Smooth muscle cell (in vitro differentiated cells): ENCODE data around the gene ATP2B3. TPM values are rescaled to one million over a fixed set of nuclear protein-coding genes. Genes with fewer than 3 reads are reported as not detected.

Experiments used
- DNase-seq: peaks from one replicate; lab custom pipeline; 2025; ENCODE audit not compliant: unreplicated experiment; lab: John Stamatoyannopoulos, UW
- H2AFZ ChIP-seq: fragments of 200-600 bp; sonication (generic); 2 replicates; pipeline ENCODE4 v1.6.0; 2016; ENCODE audit warnings: antibody characterized with exemption, low read depth, mild to moderate bottlenecking
- H3F3A ChIP-seq: fragments of 200-600 bp; sonication (generic); 2 replicates; pipeline ENCODE4 v1.6.0; 2017; ENCODE audit warnings: antibody characterized with exemption, low read depth
- H3K27ac ChIP-seq: fragments of 200-600 bp; sonication (generic); 2 replicates; pipeline ENCODE4 v1.5.1; 2016; ENCODE audit warnings: low read depth, mild to moderate bottlenecking
- H3K27me3 ChIP-seq: fragments of 200-600 bp; sonication (generic); 2 replicates; pipeline ENCODE4 v1.6.1; 2016; ENCODE audit warnings: low read depth, mild to moderate bottlenecking
- H3K36me3 ChIP-seq: fragments of 200-600 bp; sonication (generic); 2 replicates; pipeline ENCODE4 v1.5.1; 2016; ENCODE audit warnings: low read depth
- H3K4me1 ChIP-seq: fragments of 200-600 bp; sonication (generic); 2 replicates; pipeline ENCODE4 v1.5.1; 2016; ENCODE audit warnings: low read depth
- H3K4me2 ChIP-seq: fragments of 200-600 bp; sonication (generic); 2 replicates; pipeline ENCODE4 v1.6.0; 2016; ENCODE audit warnings: mild to moderate bottlenecking
- H3K4me3 ChIP-seq: fragments of 200-600 bp; sonication (generic); 2 replicates; pipeline ENCODE4 v1.5.1; 2016; ENCODE audit warnings: mild to moderate bottlenecking
- H3K79me2 ChIP-seq: fragments of 200-600 bp; sonication (generic); 2 replicates; pipeline ENCODE4 v1.6.0; 2016; ENCODE audit warnings: low read depth, mild to moderate bottlenecking
- H3K9ac ChIP-seq: fragments of 200-600 bp; sonication (generic); 2 replicates; pipeline ENCODE4 v1.6.0; 2016; ENCODE audit warnings: low read depth
- H3K9me3 ChIP-seq: fragments of 200-600 bp; sonication (generic); replicated peaks from 2 replicates; pipeline ENCODE4 v1.5.1; 2016; ENCODE audit warnings: low read depth
- H4K20me1 ChIP-seq: fragments of 200-600 bp; sonication (generic); 2 replicates; pipeline ENCODE4 v1.6.0; 2016; ENCODE audit warnings: low read depth
- WGBS: methylation state at CpG from one replicate; pipeline ENCODE4 v1.1.7; 2016; ENCODE audit warnings: low lambda C conversion rate; 5-methylcytosine and 5-hydroxymethylcytosine counted together
- polyA plus RNA-seq: library from polyadenylated mRNA; unstranded; fragments of >200 nt; fragmentation: Nextera tagmentation; extraction: Ambion mirVana; gene quantifications from 2 replicates; pipeline ENCODE4 v1.2.1, GENCODE V29; 2016
- total RNA-seq: library from RNA; depleted of rRNA; stranded (reverse); fragments of >200 nt; gene quantifications from 2 replicates; pipeline ENCODE4 v1.2.3, GENCODE V29; 2014
- TF ChIP-seq, protein P1 (sequence below): fragments of 200-600 bp; sonication (generic); IDR thresholded peaks from 2 replicates; pipeline ENCODE4 v1.5.1; 2017; ENCODE audit warnings: borderline replicate concordance, mild to moderate bottlenecking, antibody characterized with exemption; ENCODE audit not compliant: insufficient read depth, poor library complexity, severe bottlenecking

Gene ATP2B3
- total and polyA plus RNA-seq, 2 experiments from 2014 or later: 0.05 to 0.22 TPM

DNA sequence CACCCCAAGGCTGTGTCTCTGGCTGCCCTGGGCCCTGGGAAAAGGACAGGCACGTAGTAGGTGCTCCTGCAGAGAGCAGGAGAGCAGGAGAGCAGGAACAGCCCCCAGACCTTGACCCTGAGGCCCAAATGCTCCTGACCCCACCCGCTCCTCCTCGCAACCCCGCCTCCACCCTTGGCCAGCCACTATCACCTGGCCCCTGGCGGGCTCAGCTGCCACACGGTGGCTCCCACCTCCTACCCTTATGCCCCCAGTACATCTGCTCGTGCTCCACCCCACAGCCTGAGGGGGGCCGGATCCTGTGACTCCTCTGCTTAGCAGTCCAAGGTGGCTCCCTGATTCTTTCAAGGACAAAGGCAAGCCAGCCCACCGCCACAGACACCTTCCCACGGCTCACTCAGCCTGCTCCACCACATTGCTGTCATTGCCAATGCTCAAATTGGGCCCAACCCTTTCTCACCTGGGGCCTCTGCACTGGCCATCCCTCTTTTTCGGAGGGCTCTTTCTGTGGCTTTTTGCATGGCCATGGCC, 41.6 kb upstream of the ATP2B3 start:
- WGBS: 64% methylated on average over 8 of the region's 11 CpGs
- no peaks in the 10 kb centered on the region for H3K36me3 ChIP-seq
- DNase-seq: no peak
- no peaks in the 10 kb centered on the region for H3K27me3 ChIP-seq
- no peaks in the 10 kb centered on the region for H3K79me2 ChIP-seq
- H3F3A ChIP-seq: no peaks in the 10 kb centered on the region
- no peak overlapping the region for H3K4me3 ChIP-seq
- no peaks in the 10 kb centered on the region for H3K4me1 ChIP-seq
- peak overlapping the region; percentile 52 for H3K4me2 ChIP-seq
- no peaks in the 10 kb centered on the region for H4K20me1 ChIP-seq
- peak overlapping the region; percentile 97 for H3K27ac ChIP-seq
- no peaks in the 10 kb centered on the region for H3K9me3 ChIP-seq
- H3K9ac ChIP-seq: peak overlapping the region; percentile 29
- no peak overlapping the region for H2AFZ ChIP-seq
- TF ChIP-seq, protein P1, sequence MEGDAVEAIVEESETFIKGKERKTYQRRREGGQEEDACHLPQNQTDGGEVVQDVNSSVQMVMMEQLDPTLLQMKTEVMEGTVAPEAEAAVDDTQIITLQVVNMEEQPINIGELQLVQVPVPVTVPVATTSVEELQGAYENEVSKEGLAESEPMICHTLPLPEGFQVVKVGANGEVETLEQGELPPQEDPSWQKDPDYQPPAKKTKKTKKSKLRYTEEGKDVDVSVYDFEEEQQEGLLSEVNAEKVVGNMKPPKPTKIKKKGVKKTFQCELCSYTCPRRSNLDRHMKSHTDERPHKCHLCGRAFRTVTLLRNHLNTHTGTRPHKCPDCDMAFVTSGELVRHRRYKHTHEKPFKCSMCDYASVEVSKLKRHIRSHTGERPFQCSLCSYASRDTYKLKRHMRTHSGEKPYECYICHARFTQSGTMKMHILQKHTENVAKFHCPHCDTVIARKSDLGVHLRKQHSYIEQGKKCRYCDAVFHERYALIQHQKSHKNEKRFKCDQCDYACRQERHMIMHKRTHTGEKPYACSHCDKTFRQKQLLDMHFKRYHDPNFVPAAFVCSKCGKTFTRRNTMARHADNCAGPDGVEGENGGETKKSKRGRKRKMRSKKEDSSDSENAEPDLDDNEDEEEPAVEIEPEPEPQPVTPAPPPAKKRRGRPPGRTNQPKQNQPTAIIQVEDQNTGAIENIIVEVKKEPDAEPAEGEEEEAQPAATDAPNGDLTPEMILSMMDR: no peak

DNA sequence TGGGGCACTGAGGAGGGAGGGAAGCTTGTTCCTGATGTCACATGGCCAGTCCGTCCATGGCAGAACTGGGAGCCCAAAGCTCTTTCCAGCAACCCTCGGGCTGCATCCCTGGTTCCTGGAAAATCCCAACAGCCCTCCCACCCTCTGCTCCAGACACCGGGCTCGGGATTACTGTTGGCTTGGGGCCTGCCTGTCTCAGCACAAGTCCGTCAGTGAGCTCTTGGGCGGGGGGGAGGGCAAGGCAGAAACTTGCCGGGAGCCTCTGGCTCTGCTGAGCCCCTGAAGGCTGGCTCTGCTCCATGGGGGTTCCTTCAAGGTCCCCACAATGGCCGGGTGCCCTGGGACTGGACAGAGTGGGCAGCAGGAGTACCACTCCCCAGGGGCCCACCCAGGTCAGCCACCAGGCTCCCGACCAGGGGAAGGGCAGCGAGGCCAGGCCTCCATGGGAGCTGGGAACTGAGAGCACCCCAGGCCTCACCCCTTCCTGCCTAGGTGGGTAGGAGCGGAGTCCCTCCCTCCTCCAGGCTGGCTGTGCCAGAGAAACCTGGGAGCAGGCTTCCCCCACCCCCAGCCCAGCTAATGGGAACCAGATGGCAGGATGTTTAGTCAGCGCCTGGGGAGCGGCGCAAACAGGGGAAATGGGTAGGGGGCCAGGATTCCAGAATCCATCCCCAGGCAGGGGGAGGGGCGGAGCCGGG, 40.6 kb upstream of the ATP2B3 start:
- no peaks in the 10 kb centered on the region for H4K20me1 ChIP-seq
- no peak overlapping the region for H2AFZ ChIP-seq
- H3K79me2 ChIP-seq: no peaks in the 10 kb centered on the region
- no peak overlapping the region for H3K4me3 ChIP-seq
- peak overlapping the region; percentile 76 for H3K9ac ChIP-seq
- WGBS: 53% methylated on average over 12 of the region's 16 CpGs
- H3K27me3 ChIP-seq: no peaks in the 10 kb centered on the region
- peak overlapping the region; percentile 97 for H3K27ac ChIP-seq
- TF ChIP-seq, protein P1: no peak
- no peaks in the 10 kb centered on the region for H3K9me3 ChIP-seq
- peak overlapping the region; percentile 59 for H3K4me2 ChIP-seq
- H3K4me1 ChIP-seq: no peaks in the 10 kb centered on the region
- H3F3A ChIP-seq: no peaks in the 10 kb centered on the region
- peak; percentile 24 for DNase-seq
- no peaks in the 10 kb centered on the region for H3K36me3 ChIP-seq

DNA sequence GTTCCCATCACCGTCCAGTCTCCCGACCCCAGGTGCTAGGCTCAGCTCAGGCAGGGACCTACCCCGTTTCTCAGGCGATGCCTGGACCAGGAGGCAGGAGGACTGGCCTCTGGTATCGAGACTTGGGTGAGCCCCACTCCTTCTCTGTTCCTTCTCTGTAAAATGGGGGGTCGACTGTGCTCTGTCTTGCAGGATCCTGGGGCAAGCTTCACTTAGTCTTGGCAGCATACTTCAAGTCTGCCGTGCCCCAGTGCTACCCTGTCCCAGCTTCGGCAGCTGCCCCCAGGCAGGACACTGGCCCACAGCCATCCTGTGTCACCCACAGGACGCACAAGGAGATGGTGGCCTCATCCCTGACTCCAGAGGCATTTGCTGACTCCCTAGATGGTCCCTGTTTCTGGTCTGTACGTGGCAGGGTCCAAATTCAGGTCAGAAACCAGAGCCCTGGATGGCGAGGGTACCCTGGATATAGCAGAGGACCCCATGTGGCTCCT, 40.0 kb upstream of the ATP2B3 start:
- no peak for DNase-seq
- Histone ChIP-seq H3F3A (no peaks in the 10 kb centered on the region), H3K4me3 (no peak overlapping the region), H2AFZ (no peak overlapping the region), H3K36me3 (no peaks in the 10 kb centered on the region), H3K9me3 (no peaks in the 10 kb centered on the region), H3K27ac (peak overlapping the region; percentile 97), H3K4me2 (peak overlapping the region; percentile 59), H3K4me1 (no peaks in the 10 kb centered on the region), H3K27me3 (no peaks in the 10 kb centered on the region), H4K20me1 (no peaks in the 10 kb centered on the region), H3K79me2 (no peaks in the 10 kb centered on the region), H3K9ac (peak overlapping the region; percentile 76)
- WGBS: 57% methylated on average over 11 of the region's 11 CpGs
- TF ChIP-seq, protein P1: no peak
